Ecto neural progenitor cell (in vitro differentiated cells): ENCODE data around the gene P2RX3.
"Not testable (repeated sequence)": the region's sequence is repeated elsewhere in the genome, so short reads cannot be mapped to it uniquely, and the experiment has no call there.

Experiments used
- DNase-seq: peaks from one replicate; pipeline ENCODE4 v3.0.0-alpha.2; 2018; ENCODE audit warnings: low spot score

P2RX3 gene

GRCh38 chr11:57349491-57350274 lies 11.5 kb downstream of the P2RX3 start:
- DNase-seq, result peak; percentile 92

- no peak for DNase-seq
Observed at GRCh38 chr11:57353036-57353435, 14.9 kb downstream of the P2RX3 start.

- no peak for DNase-seq
Observed at GRCh38 chr11:57353446-57353845, 15.3 kb downstream of the P2RX3 start.

GRCh38 chr11:57353852-57354251 lies 15.7 kb downstream of the P2RX3 start:
- no peak for DNase-seq

GRCh38 chr11:57354699-57355098 lies 16.5 kb downstream of the P2RX3 start:
- DNase-seq, result no peak

- DNase-seq, result no peak
Observed at GRCh38 chr11:57356268-57356667, 18.1 kb downstream of the P2RX3 start.

GRCh38 chr11:57357310-57357709 lies 19.2 kb downstream of the P2RX3 start:
- no peak for DNase-seq

- no peak for DNase-seq
Observed at GRCh38 chr11:57357856-57358255, 19.7 kb downstream of the P2RX3 start.

- DNase-seq, result no peak
Observed at GRCh38 chr11:57358543-57358961, 20.4 kb downstream of the P2RX3 start.

- DNase-seq, result no peak
Observed at GRCh38 chr11:57358991-57359390, 20.8 kb downstream of the P2RX3 start.

- no peak for DNase-seq
Observed at GRCh38 chr11:57359396-57359795, 21.2 kb downstream of the P2RX3 start.

GRCh38 chr11:57359896-57360690 lies 21.9 kb downstream of the P2RX3 start:
- DNase-seq, result no peak

- DNase-seq, result no peak
Observed at GRCh38 chr11:57360991-57361390, 22.8 kb downstream of the P2RX3 start.

- DNase-seq, result not testable (repeated sequence)
Observed at GRCh38 chr11:57361420-57361819, 23.3 kb downstream of the P2RX3 start.

- no peak for DNase-seq
Observed at GRCh38 chr11:57361926-57362325, 23.8 kb downstream of the P2RX3 start.

- no peak for DNase-seq
Observed at GRCh38 chr11:57363131-57364080, 25.3 kb downstream of the P2RX3 start.

GRCh38 chr11:57364851-57365660 lies 26.9 kb downstream of the P2RX3 start:
- DNase-seq, result no peak

GRCh38 chr11:57368106-57368844 lies 30.1 kb downstream of the P2RX3 start:
- DNase-seq, result no peak

GRCh38 chr11:57368845-57369232 lies 30.7 kb downstream of the P2RX3 start:
- no peak for DNase-seq

GRCh38 chr11:57370251-57370650 lies 32.1 kb downstream of the P2RX3 start:
- DNase-seq, result no peak

- no peak for DNase-seq
Observed at GRCh38 chr11:57370941-57371340, 32.8 kb downstream of the P2RX3 start.
